Stimulated activated naive CD4-positive, alpha-beta T cell treated with Interleukin-2 at 50 U/mL for 16 hours (primary cell): ENCODE data around the gene SLC41A2.

Experiments used
- DNase-seq: peaks from one replicate; lab custom pipeline; 2025; lab: John Stamatoyannopoulos, UW

SLC41A2 gene

DNA sequence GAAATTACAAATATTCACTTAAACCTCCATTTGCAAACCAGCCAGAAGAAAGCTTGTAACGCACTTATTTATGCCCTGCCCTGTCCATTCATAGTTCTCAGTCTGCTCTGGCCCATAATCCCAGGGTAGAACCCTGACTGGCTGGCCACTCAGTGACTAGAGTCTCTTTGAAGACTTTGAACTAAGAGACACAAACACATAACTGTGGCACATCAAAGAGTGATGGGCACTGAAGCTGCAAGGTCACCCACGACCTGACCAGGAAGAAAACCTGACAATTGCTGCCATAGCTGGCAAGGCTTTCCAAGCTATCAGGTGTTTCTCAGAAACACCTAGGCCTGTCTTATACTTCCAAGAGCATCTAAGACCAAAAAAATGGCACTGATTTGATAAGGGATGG lies 28.7 kb downstream of the SLC41A2 start:
- no peak for DNase-seq

DNA sequence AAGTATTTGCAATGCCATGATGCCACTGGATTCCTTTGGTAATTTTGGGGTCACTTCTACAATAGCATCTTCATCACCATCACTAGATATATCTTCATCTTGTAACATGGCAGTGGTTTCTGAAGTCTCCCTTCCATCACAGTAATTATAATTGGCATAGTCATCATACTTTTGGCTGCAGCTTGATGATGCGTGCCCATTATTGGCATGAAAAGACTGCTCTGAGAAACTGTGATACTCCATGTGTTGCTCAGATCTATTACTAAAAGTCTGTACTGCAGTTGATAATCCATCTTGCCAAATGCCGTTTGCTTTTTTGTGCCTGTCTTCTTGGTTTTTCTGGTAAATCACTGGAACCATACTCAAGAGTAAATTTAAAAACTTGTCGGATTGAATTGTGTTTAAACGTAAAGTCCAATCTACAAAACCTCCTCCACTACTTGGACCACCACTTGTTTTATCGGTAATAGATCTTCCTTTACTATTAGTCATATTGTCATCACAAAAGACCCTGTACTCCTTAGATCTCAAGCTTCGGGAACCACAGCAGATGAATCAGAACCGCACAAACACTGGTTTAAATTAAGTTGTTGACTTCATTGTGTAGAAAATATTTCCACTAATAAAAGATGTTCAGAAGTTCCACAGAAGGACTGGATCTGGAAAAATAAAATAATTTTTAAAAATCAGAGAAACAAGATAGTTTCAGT lies 29.9 kb downstream of the SLC41A2 start:
- DNase-seq = no peak

DNA sequence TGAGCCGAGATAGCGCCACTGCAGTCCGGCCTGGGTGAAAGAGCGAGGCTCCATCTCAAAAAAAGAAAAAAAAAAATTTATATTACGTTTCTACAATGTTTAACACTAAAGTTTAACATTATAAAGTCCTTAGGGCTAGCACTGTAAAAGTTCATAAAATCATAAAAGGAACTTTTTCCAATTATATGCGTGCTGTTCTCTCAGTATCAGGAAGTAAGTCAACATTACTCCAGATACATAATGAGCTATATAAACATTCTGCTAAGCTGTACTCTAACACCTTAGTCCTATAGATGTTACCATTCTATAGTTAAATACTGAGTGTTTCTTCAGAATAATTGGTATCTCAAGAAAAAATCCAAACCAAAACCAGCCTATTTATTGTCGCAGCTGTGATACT lies 32.6 kb downstream of the SLC41A2 start:
- no peak for DNase-seq

DNA sequence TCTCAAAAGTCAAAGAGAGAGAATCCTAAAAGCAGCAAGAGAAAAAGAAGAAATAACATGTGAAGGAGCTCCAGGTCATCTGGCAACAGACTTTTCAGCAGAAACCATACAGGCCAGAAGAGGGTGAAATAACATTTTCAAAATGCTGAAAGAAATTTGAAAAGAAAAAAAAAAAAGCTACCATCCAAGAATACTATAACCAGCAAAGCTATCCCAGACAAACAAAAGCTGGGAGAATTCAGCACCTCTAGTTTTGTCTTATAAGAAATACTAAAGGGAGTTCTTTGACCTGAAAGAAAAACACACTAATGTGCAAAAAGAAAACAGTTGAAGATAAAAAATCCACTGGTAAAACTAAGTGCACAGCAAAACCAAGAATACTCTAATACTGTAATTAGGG lies 36.8 kb downstream of the SLC41A2 start:
- DNase-seq = no peak

DNA sequence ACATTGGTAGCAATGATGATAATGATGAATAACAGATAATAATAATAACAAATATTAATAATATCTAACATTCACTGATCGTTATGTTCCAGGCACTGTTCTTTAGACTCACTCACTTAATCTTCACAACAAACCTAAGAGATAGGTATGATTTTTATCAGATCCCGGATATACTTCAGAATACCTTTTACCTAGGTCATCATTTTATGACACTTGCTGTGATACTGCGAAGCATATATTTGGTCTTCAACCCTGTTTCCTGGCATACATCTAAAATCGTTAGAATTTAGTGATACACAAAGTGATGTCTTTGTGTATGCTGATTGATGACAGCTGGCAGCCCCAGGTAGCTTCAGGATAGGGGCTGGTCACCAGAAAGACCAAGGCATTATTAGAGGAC lies 46.1 kb downstream of the SLC41A2 start:
- DNase-seq = no peak

DNA sequence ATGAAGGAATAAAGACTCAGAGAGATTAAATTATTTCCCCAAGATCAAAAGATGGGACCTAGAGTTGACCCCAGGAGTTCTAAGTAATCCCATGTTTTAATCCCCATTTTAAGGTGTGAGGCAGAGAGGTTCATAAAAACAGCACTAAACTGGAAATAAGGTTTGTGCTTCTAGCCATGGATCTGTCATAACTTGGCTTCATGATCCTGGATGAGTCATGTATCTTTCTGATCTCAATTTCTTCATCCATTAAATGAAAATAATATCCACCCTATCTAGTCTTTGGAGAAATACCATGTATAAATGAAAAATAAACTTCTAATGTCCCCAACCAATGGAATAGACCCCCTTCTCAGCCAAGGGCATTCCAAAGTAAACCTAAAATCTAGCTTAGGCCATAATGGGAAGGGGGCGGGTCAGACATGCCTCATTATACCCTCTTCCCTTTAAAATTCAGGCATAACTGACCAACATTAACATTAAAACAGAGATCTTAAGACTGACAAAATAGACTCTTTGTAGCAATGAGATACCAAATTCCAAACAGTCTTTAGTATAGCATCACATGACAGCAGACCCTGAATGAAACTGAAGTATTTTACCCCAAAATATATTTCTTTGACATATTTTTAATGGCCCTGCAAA lies 47.8 kb downstream of the SLC41A2 start:
- no peak for DNase-seq

DNA sequence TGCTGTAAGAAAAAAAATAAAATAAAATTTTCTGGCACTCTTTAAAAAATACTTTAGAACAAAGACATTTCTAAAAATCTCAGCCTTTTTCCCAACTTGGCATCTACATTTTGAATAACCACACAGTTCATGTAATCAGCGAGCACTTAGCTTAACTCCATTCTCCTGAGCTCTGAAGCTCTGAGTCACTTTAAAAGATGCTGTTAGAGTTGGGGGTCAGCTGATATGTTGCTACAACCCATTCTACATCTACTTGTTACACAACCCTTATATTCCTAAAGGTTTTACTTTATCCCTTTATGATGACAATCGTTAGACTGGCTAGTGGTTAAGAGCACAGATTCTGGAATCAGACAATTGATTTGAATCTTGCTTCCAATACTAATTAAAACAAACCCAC lies 48.3 kb downstream of the SLC41A2 start:
- no peak for DNase-seq
